ENCODE data around the gene TRIM71.
"Not testable (repeated sequence)": the region's sequence is repeated elsewhere in the genome, so short reads cannot be mapped to it uniquely, and the experiment has no call there.

Gene TRIM71

DNA sequence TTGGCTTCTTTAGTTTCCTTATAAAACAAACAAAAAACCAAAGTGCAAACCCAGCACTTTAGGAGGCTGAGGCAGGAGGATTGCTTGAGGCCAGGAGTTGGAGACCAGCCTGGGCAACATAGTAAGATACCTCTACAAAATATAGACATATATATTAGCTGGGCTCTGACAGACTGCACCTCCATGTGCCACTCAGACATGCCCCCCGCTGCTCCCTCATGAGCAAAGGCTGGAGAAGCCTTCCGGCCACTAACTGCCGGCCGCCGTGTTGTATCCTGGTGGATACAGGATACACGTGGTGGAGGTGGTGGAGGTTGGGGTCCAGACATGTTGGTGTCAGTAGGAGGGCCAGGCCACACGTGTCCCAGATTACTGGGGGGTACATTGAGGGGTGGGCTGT, 104.3 kb downstream of the TRIM71 start:
- DNase-seq (ENCODE audit: low read depth in 2 of 3, low spot score in 2 of 3): no peak

DNA sequence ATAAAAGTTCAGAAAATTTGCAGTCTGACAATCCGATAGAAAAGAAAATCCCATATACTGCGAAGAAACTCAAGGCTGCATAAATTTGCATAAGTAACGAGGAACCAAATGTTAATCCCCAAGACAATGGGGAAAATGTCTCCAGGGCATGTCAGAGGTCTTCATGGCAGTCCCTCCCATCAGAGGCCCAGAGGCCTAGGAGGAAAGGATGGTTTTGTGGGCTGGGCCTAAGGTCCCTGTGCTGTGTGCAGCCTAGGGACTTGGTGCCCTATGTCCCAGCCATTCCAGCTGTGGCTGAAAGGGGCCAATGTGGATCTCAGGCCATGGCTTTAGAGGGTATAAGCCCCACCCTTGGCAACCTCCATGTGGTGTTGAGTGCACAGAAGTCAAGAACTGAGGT, 112.4 kb downstream of the TRIM71 start:
- no peak for DNase-seq (ENCODE audit: low read depth in 2 of 3, low spot score in 2 of 3)

DNA sequence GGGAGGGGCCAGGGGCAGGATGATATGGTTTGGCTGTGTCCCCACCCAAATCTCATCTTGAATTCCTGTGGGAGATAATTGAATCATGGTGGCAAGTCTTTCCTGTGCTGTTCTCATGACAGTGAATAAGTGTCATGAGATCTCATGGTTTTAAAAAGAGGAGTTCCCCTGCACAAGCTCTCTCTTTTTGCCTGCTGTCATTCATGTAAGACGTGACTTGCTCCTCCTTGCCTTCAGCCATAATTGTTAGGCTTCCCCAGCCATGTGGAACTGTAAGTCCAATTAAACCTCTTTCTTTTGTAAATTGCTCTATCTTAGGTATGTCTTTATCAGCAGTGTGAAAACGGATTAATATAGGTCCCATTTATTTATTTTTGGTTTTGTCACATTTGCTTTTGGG, 113.5 kb downstream of the TRIM71 start:
- not testable (repeated sequence) for DNase-seq (ENCODE audit: low read depth in 2 of 3, low spot score in 2 of 3)

DNA sequence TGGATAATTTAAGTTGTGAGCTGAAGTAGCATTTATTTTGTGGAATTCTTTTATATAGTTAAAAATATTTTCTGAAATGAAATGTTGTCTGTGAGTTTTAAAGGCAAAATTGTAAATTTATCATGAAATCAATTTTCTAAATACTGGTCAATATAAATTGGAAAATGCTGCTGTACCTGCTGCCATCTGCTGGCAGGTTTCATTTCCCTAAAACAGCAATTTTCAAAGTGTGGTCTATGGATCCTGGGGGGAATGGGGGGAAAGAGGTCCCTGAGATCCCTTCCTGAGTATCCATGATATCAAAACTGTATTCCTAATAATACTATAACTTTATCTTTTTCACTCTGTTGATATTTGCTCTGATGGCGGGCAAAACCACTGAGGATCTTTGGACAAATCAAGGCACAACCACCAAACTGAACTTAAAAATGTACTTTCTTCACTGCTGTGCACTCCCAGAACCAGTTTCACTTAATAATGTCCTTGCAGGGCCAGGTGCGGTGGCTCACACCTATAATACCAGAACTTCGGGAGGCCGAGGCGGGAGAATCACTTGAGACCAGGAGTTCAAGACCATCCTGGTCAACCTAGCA, 116.4 kb downstream of the TRIM71 start:
- no peak for DNase-seq (ENCODE audit: low read depth in 2 of 3, low spot score in 2 of 3)

DNA sequence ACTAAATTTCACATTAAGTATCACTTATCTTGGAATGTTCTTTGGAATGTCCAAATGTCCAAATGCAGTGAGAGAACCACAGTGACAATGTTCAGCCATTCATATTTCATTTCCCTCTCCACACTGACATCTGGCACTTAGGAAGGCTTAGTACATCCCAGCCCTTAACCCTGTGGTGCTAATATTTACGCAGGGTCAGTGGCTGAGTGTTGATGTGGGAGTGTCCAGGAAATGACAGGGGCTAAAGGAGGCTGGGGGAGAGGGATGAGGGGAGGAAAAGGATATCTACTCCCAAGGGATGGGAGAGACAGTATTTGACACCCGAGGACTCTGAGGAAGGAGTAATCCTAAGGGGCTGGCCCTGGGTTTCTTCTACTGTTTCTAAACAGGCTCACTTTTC, 119.5 kb downstream of the TRIM71 start:
- DNase-seq (ENCODE audit: low read depth in 2 of 3, low spot score in 2 of 3): no peak

DNA sequence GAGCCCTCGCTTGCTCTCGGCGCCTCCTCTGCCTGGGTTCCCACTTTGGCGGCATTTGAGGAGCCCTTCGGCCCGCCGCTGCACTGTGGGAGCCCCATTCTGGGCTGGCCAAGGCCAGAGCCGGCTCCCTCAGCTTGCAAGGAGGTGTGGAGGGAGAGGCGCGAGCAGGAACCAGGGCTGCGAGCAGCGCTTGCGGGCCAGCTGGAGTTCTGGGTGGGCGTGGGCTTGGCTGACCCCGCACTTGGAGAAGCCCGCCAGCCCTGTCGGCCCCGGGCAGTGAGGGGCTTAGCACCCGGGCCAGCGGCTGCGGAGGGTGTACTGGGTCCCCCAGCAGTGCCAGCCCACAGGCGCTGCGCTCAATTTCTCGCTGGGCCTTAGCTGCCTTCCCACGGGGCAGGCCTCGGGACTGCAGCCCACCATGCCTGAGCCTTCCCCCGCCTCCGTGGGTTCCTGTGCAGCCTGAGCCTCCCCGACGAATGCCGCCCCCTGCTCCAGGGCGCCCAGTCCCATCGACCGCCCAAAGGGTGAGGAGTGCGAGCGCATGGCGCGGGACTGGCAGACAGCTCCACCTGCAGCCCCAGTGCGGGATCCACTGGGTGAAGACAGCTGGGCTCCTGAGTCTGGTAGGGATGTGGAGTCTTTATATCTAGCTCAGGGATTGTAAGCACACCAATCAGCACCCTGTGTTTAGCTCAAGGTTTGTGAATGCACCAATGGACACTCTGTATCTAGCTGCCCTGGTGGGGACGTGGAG, 121.9 kb downstream of the TRIM71 start:
- not testable (repeated sequence) for DNase-seq (ENCODE audit: low read depth in 2 of 3, low spot score in 2 of 3)

DNA sequence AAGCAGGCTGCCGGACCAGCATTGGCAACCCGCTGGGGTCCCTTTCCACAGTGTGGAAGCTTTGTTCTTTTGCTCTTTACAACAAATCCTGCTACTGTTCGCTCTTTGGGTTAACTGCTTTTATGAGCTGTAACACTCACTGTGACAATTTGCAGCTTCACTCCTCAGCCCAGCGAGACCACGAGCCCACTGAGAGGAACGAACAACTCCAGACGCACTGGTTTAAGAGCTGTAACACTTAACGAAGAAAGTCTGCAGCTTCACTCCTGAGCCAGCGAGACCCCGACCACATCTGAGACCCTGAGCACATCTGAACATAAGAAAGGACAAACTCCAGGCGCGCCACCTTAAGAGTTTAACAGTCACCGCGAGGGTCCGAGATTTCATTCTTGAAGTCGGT, 122.9 kb downstream of the TRIM71 start:
- no peak for DNase-seq (ENCODE audit: low read depth in 2 of 3, low spot score in 2 of 3)

DNA sequence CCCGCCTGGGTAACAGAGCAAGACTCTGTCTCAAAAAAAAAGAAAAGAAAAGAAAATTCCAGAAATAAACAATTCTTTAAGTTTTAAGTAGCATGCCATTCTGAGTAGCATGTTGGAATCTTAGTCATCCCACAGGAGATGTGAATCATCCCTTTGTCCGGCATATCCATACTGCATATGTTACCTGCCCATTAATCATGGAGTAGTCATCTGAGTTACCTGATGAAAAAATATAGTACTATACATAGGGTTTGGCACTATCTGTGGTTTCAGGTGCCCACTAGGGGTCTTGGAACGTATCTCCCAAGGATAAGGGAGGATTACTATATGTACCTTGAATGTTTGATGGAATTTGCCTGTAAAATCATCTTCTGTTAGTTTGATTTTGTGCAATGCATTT, 127.3 kb downstream of the TRIM71 start:
- no peak for DNase-seq (ENCODE audit: low read depth in 2 of 3, low spot score in 2 of 3)

DNA sequence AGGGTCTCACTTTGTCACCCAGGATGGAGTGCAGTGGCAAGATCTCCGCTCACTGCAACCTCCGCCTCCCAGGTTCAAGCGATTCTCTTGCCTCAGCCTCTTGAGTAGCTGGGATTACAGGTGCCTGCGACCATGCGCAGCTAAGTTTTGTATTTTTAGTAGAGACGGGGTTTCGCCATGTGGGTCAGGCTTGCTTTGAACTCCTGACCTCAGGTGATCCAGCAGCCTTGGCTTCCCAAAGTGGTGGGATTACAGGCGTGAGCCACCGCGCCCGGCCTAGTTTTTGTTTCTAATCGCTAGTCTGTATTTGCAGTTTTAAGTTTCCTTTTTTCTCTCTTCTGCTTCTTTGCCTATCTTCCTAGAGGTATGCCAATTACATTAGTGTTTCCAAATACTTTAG, 127.8 kb downstream of the TRIM71 start:
- not testable (repeated sequence) for DNase-seq (ENCODE audit: low read depth in 2 of 3, low spot score in 2 of 3)

DNA sequence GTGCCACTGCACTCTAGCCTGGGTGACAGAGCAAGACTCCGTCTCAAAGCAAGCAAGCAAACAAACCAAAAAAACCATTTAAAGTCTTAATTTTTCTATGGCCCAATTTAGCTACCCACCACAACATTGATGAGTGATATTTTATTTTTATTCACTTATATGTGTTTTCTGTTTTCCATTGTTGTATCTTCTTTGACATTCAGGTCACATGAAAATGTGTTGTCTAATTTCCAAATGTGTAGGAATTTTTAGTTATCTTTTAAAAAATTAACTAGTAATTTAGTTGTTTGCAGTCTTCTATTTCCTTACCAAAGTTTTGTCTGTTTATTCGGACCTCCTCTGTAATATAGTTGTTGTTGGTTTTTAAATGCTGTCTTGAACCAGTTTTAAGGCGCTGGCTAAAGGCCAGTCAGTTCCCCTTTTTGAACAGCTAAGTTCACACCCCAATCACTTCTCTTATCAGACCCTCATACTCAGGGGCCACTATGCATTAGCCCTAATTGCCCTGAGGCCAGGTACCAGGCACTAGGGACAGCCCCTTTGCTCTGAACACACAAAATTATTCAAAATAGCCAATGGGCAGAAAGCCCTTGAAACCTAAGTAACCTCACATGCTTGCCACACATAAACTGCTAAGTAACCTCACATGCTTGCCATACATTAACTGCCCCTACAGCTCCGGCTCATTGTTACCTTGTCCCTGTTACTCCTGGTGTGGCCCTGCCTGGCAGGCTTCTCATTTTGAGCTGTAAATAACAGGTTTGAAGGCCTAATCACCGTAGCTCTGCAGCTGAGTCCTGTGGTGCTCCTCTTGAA, 129.4 kb downstream of the TRIM71 start:
- DNase-seq (ENCODE audit: low read depth in 2 of 3, low spot score in 2 of 3): no peak
